A673 (cell line): ENCODE measurements around the gene RACGAP1. TPM values are rescaled to one million over a fixed set of nuclear protein-coding genes. Genes with fewer than 3 reads are reported as not detected.
A peak's percentile ranks its signal among the peaks of the same experiment; 100 is the strongest.

Experiments
- BruUV-seq: library from RNA; stranded (reverse); fragments of 400-500 nt; replicated peaks from 2 replicates; lab custom pipeline; 2021; lab: Mats Ljungman, UMichigan
- CTCF ChIA-PET: fragments of 300-600 bp; sonication (Branson Sonifier 250); formaldehyde crosslinking; loops from one replicate; lab custom pipeline; 2022; ENCODE audit warnings: antibody characterized with exemption; lab: Charles Lee
- POLR2A ChIA-PET: fragments of 300-600 bp; sonication (Branson Sonifier 250); formaldehyde crosslinking; loops from one replicate; lab custom pipeline; 2022; ENCODE audit warnings: antibody characterized with exemption; ENCODE audit not compliant: low non-redundant PET; lab: Charles Lee
- DNase-seq: peaks from one replicate; pipeline ENCODE4 v3.0.0-alpha.2; 2015; ENCODE audit warnings: low spot score
- H3K27ac ChIP-seq: fragments of 200-600 bp; sonication (generic); 2 replicates; pipeline ENCODE4 v1.5.1; 2016; ENCODE audit warnings: mixed run types, low read depth, mild to moderate bottlenecking, mixed read lengths, antibody characterized with exemption, low read length; ENCODE audit not compliant: poor library complexity, severe bottlenecking
- H3K27me3 ChIP-seq: fragments of 200-600 bp; sonication (generic); replicated peaks from 2 replicates; pipeline ENCODE4 v1.6.1; 2017; ENCODE audit warnings: mixed run types, low read depth, mild to moderate bottlenecking, mixed read lengths, antibody characterized with exemption, low read length; ENCODE audit not compliant: insufficient read depth, poor library complexity
- H3K36me3 ChIP-seq: fragments of 200-600 bp; sonication (generic); 2 replicates; pipeline ENCODE4 v1.6.1; 2016; ENCODE audit warnings: mixed run types, mild to moderate bottlenecking, mixed read lengths, antibody characterized with exemption, low read length; ENCODE audit not compliant: insufficient read depth, poor library complexity, severe bottlenecking
- H3K4me1 ChIP-seq: fragments of 200-600 bp; sonication (generic); 2 replicates; pipeline ENCODE4 v1.6.1; 2017; ENCODE audit warnings: mixed run types, mild to moderate bottlenecking, mixed read lengths, antibody characterized with exemption, low read length; ENCODE audit not compliant: insufficient read depth, poor library complexity, severe bottlenecking
- H3K4me3 ChIP-seq: fragments of 200-600 bp; sonication (generic); 2 replicates; pipeline ENCODE4 v1.5.1; 2016; ENCODE audit warnings: low read depth, mixed run types, mild to moderate bottlenecking, mixed read lengths, low read length; ENCODE audit not compliant: poor library complexity, severe bottlenecking
- H3K9me3 ChIP-seq: fragments of 200-600 bp; sonication (generic); 2 replicates; pipeline ENCODE4 v1.6.1; 2016; ENCODE audit warnings: mixed run types, low read depth, mild to moderate bottlenecking, mixed read lengths, antibody characterized with exemption, low read length; ENCODE audit not compliant: poor library complexity, severe bottlenecking
- EZH2 ChIP-seq: fragments of 200-600 bp; sonication (generic); IDR thresholded peaks from 2 replicates; pipeline ENCODE4 v1.6.1; 2017; ENCODE audit warnings: borderline replicate concordance, low read depth, mild to moderate bottlenecking, mixed read lengths, antibody characterized with exemption, low read length; ENCODE audit not compliant: poor library complexity, severe bottlenecking
- intact Hi-C: fragments of 100-400 bp; cut with micrococcal nuclease; formaldehyde crosslinking; loops from one replicate; pipeline ENCODE4 v1.10.0; 2022; ENCODE audit not compliant: unreplicated experiment
- total RNA-seq: library from RNA; stranded (reverse); gene quantifications from 2 replicates; pipeline ENCODE4 v1.2.3, GENCODE V29; 2021
- TF ChIP-seq, protein P1 (sequence below): fragments of 300-800, 200-600 bp; sonication (generic); conservative IDR thresholded peaks from 2 replicates; pipeline ENCODE4 v1.5.1; 2017; ENCODE audit warnings: low read depth, mild to moderate bottlenecking, antibody characterized with exemption, low read length, moderate library complexity, mixed read lengths

Gene RACGAP1
- total RNA-seq, 1 experiment from 2014 or later, result 173 TPM

DNA sequence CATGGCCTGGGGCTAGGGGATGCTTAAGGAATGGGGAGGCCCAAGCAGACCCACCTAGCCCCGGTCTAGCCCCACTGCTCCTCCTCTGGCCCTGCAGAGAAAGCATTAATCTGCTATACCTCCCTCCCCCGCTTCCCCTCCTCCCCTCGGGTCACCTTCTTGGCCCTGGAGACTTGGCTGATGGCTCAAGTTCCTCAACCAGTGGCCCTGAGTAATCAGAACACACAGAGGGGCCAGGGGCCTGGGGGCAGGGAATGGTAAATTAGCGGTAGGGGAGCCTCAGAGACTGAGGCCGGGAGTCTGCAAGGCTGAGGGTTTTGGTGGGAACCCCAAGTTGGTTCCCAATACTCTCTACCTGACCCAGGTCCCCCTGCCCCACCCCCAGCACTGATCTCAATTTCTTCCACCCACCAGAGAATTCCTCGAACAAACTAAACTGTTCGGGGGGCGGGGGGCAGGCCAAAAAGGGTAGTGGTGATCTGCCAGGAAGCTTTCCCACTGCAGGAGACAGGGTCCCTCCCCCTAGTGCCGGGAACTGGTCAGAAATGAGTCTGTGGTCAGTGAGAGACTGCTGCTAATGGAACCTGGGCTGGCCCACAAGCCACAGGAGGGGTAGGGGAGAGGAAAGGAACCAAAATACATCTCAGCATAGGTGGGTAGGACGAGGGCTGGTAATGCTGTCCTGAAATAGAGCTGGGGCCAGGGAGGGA lies 47.1 kb upstream of the RACGAP1 start:
- no peak for DNase-seq
- intact Hi-C loops, result loop anchor here (5.0 kb wide), 1 partner anchor 295 kb away; no protein-coding TSS in a partner anchor
- ChIA-PET CTCF (no interaction called here), POLR2A (interaction anchor here (0.6 kb wide), 1 partner anchor 31 kb away, joined by 3 read pairs; no protein-coding TSS in a partner anchor)
- H3K9me3 ChIP-seq, result no peaks in the 10 kb centered on the region
- H3K27me3 ChIP-seq, result no peaks in the 10 kb centered on the region
- no peak for TF ChIP-seq EZH2
- TF ChIP-seq, protein P1, sequence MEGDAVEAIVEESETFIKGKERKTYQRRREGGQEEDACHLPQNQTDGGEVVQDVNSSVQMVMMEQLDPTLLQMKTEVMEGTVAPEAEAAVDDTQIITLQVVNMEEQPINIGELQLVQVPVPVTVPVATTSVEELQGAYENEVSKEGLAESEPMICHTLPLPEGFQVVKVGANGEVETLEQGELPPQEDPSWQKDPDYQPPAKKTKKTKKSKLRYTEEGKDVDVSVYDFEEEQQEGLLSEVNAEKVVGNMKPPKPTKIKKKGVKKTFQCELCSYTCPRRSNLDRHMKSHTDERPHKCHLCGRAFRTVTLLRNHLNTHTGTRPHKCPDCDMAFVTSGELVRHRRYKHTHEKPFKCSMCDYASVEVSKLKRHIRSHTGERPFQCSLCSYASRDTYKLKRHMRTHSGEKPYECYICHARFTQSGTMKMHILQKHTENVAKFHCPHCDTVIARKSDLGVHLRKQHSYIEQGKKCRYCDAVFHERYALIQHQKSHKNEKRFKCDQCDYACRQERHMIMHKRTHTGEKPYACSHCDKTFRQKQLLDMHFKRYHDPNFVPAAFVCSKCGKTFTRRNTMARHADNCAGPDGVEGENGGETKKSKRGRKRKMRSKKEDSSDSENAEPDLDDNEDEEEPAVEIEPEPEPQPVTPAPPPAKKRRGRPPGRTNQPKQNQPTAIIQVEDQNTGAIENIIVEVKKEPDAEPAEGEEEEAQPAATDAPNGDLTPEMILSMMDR, result no peak
- H3K4me1 ChIP-seq, result no peaks in the 10 kb centered on the region
- no TSS peak for BruUV-seq
- H3K4me3 ChIP-seq, result no peak overlapping the region
- no peaks in the 10 kb centered on the region for H3K36me3 ChIP-seq
- no peak overlapping the region for H3K27ac ChIP-seq

DNA sequence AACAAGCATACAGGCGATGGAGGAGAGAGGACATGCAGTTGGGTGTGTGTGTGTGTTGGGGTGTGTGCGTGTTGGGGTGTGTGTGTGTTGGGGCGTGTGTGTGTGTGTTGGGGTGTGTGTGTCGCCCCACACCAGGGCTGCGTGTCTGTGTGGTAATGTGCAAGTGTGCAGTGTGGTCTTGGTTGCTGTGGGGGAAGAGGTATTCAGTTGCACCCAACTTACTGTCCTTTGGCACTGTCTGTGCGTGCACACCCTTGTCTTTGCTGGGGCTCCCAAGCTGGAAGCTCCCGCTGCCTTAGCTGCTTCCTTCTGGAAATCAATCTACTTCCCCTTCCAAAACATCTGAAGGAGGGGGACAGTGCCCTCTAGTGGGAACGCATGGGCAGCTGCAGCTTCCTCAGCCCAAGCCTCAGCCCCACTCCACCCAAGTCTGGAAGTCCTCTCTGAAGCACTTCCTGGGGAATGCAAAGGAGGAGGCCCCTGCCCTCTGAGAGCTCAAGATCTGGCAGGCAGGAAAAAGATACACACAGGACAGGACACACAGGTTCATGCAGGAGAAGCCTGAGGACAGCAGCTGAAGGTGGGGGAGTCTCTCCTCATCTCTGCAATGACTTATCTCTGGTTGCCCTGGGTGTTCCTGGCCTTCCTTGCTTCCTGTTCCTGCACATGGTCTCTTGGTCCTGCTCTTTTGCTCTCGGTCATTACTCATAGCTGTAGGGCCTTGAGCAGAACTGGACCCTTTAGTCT lies 45.2 kb upstream of the RACGAP1 start:
- DNase-seq, result peak; percentile 90
- no peak for TF ChIP-seq EZH2
- TF ChIP-seq, protein P1, result peak; percentile 96
- Histone ChIP-seq H3K36me3 (no peaks in the 10 kb centered on the region), H3K9me3 (no peaks in the 10 kb centered on the region), H3K27me3 (no peaks in the 10 kb centered on the region), H3K27ac (no peak overlapping the region), H3K4me3 (no peak overlapping the region), H3K4me1 (no peaks in the 10 kb centered on the region)
- ChIA-PET CTCF (interaction anchor here (0.6 to 3.3 kb wide), 20 partner anchors 9 to 957 kb away, joined by 3 to 53 read pairs (median 5); partner anchors contain the start of gene SMARCD1), POLR2A (no interaction called here)
- no TSS peak for BruUV-seq
- intact Hi-C loops, result loop anchor here (1.0 to 5.0 kb wide), 3 partner anchors 31 to 293 kb away; no protein-coding TSS in a partner anchor

GRCh38 chr12:50069539-50069938 lies 44.2 kb upstream of the RACGAP1 start:
- no TSS peak for BruUV-seq
- POLR2A ChIA-PET, result no interaction called here
- CTCF ChIA-PET, result interaction anchor here (3.0 to 3.3 kb wide), 2 partner anchors 30 to 102 kb away, joined by 41 to 53 read pairs; no protein-coding TSS in a partner anchor
- TF ChIP-seq, protein P1, result no peak
- no peak for TF ChIP-seq EZH2
- Histone ChIP-seq H3K27me3 (no peaks in the 10 kb centered on the region), H3K27ac (no peak overlapping the region), H3K36me3 (no peaks in the 10 kb centered on the region), H3K4me1 (no peaks in the 10 kb centered on the region), H3K4me3 (no peak overlapping the region), H3K9me3 (no peaks in the 10 kb centered on the region)
- no peak for DNase-seq
- intact Hi-C loops, result no loop called here
